WTC11 (cell line): ENCODE measurements around the gene SS18.

Experiments
- AFF4 ChIP-seq: sonication (generic); formaldehyde crosslinking; IDR thresholded peaks from 2 replicates; pipeline ENCODE4 v1.8.1; 2023; ENCODE audit warnings: mild to moderate bottlenecking, missing genetic modification reagents, borderline replicate concordance
- CTCF ChIP-seq: fragments of 200-600 bp; IDR thresholded peaks from 2 replicates; pipeline ENCODE4 v1.8.0; 2022; ENCODE audit warnings: antibody characterized with exemption
- E2F4 ChIP-seq: sonication (generic); formaldehyde crosslinking; IDR thresholded peaks from 2 replicates; pipeline ENCODE4 v1.8.1; 2022; ENCODE audit warnings: low read depth, mild to moderate bottlenecking, moderate library complexity, missing genetic modification reagents, borderline replicate concordance
- E2F5 ChIP-seq: sonication (generic); formaldehyde crosslinking; IDR thresholded peaks from 2 replicates; pipeline ENCODE4 v1.8.1; 2022; ENCODE audit warnings: mild to moderate bottlenecking, moderate library complexity, missing genetic modification reagents
- GABPB1 ChIP-seq: sonication (generic); formaldehyde crosslinking; IDR thresholded peaks from 2 replicates; pipeline ENCODE4 v1.8.1; 2023; ENCODE audit warnings: mild to moderate bottlenecking, missing genetic modification reagents
- IRF1 ChIP-seq: sonication (generic); formaldehyde crosslinking; IDR thresholded peaks from 2 replicates; pipeline ENCODE4 v1.8.0; 2023; ENCODE audit warnings: missing genetic modification reagents
- MAX ChIP-seq: sonication (generic); formaldehyde crosslinking; IDR thresholded peaks from 2 replicates; pipeline ENCODE4 v1.8.0; 2022; ENCODE audit warnings: mild to moderate bottlenecking, missing genetic modification reagents
- NFYB ChIP-seq: sonication (generic); formaldehyde crosslinking; conservative IDR thresholded peaks from 2 replicates; pipeline ENCODE4 v1.8.0; 2022; ENCODE audit warnings: low read depth, missing genetic modification reagents
- PRDM15 ChIP-seq: sonication (generic); formaldehyde crosslinking; IDR thresholded peaks from 2 replicates; pipeline ENCODE4 v1.8.0; 2022; ENCODE audit warnings: missing genetic modification reagents
- USF1 ChIP-seq: sonication (generic); formaldehyde crosslinking; IDR thresholded peaks from 2 replicates; pipeline ENCODE4 v1.8.0; 2022; ENCODE audit warnings: mild to moderate bottlenecking, missing genetic modification reagents

- TF ChIP-seq CTCF (no peak), NFYB (CRISPR knock-in tag) (no peak), USF1 (CRISPR knock-in tag) (no peak), GABPB1 (CRISPR knock-in tag) (no peak), PRDM15 (no peak), E2F5 (no peak), E2F4 (no peak), IRF1 (CRISPR knock-in tag) (no peak), AFF4 (no peak), MAX (CRISPR knock-in tag) (no peak)
Observed at GRCh38 chr18:26059357-26059756, 31.1 kb downstream of the SS18 start.
